ENCODE data around the gene CCDC93.

Gene CCDC93

GRCh38 chr2:117996525-117996924 lies 17.3 kb downstream of the CCDC93 start:
- in situ Hi-C loops (cut with HindIII; ENCODE audit: low sequenced_read_pairs) = no loop called here

GRCh38 chr2:117994729-117995128 lies 19.1 kb downstream of the CCDC93 start:
- in situ Hi-C loops (cut with HindIII; ENCODE audit: low sequenced_read_pairs) = no loop called here

- in situ Hi-C loops (cut with HindIII; ENCODE audit: low sequenced_read_pairs) = no loop called here
Measured at GRCh38 chr2:117989854-117990438, 23.9 kb downstream of the CCDC93 start.

GRCh38 chr2:117987121-117987520 lies 26.7 kb downstream of the CCDC93 start:
- in situ Hi-C loops (cut with HindIII; ENCODE audit: low sequenced_read_pairs) = no loop called here

GRCh38 chr2:117985092-117985491 lies 28.8 kb downstream of the CCDC93 start:
- in situ Hi-C loops (cut with HindIII; ENCODE audit: low sequenced_read_pairs) = no loop called here

- in situ Hi-C loops (cut with HindIII; ENCODE audit: low sequenced_read_pairs) = no loop called here
Measured at GRCh38 chr2:117984208-117984607, 29.7 kb downstream of the CCDC93 start.

GRCh38 chr2:117983040-117983439 lies 30.8 kb downstream of the CCDC93 start:
- in situ Hi-C loops (cut with HindIII; ENCODE audit: low sequenced_read_pairs) = no loop called here

- in situ Hi-C loops (cut with HindIII; ENCODE audit: low sequenced_read_pairs) = no loop called here
Measured at GRCh38 chr2:117982376-117983033, 31.4 kb downstream of the CCDC93 start.

GRCh38 chr2:117981810-117982209 lies 32.1 kb downstream of the CCDC93 start:
- in situ Hi-C loops (cut with HindIII; ENCODE audit: low sequenced_read_pairs) = no loop called here

GRCh38 chr2:117980783-117981676 lies 32.8 kb downstream of the CCDC93 start:
- in situ Hi-C loops (cut with HindIII; ENCODE audit: low sequenced_read_pairs) = no loop called here

- in situ Hi-C loops (cut with HindIII; ENCODE audit: low sequenced_read_pairs) = no loop called here
Measured at GRCh38 chr2:117979911-117980701, 33.8 kb downstream of the CCDC93 start.

- in situ Hi-C loops (cut with HindIII; ENCODE audit: low sequenced_read_pairs) = no loop called here
Measured at GRCh38 chr2:117977696-117978095, 36.2 kb downstream of the CCDC93 start.

GRCh38 chr2:117976581-117976980 lies 37.3 kb downstream of the CCDC93 start:
- in situ Hi-C loops (cut with HindIII; ENCODE audit: low sequenced_read_pairs) = no loop called here

- in situ Hi-C loops (cut with HindIII; ENCODE audit: low sequenced_read_pairs) = no loop called here
Measured at GRCh38 chr2:117973498-117974082, 40.3 kb downstream of the CCDC93 start.

- in situ Hi-C loops (cut with HindIII; ENCODE audit: low sequenced_read_pairs) = no loop called here
Measured at GRCh38 chr2:117972476-117973123, 41.3 kb downstream of the CCDC93 start.

GRCh38 chr2:117968722-117969121 lies 45.1 kb downstream of the CCDC93 start:
- in situ Hi-C loops (cut with HindIII; ENCODE audit: low sequenced_read_pairs) = no loop called here

- in situ Hi-C loops (cut with HindIII; ENCODE audit: low sequenced_read_pairs) = no loop called here
Measured at GRCh38 chr2:117967977-117968718, 45.7 kb downstream of the CCDC93 start.

- in situ Hi-C loops (cut with HindIII; ENCODE audit: low sequenced_read_pairs) = no loop called here
Measured at GRCh38 chr2:117963446-117963845, 50.4 kb downstream of the CCDC93 start.

GRCh38 chr2:117961201-117961600 lies 52.7 kb downstream of the CCDC93 start:
- in situ Hi-C loops (cut with HindIII; ENCODE audit: low sequenced_read_pairs) = no loop called here

All from endothelial cell of hepatic sinusoid (primary cell).